ENCODE measurements around the gene GDI2. TPM values are rescaled to one million over a fixed set of nuclear protein-coding genes. Genes with fewer than 3 reads are reported as not detected.

GDI2 gene
- total RNA-seq, 3 donors from 2014 or later: 185 to 239 (median 211) TPM

- Histone ChIP-seq H3K4me3 (no peak overlapping the region), H3K4me1 (ENCODE audit: low read depth) (no peaks in the 10 kb centered on the region), H3K36me3 (ENCODE audit: low read depth) (peaks cover 4% of the 10 kb centered on the region), H3K9me3 (no peaks in the 10 kb centered on the region)
- no peak for TF ChIP-seq CTCF (IDR thresholded peaks at IDR 0.05)
- intact Hi-C loops (cut with DNase I, micrococcal nuclease): no loop called here
- DNase-seq (no peak), ATAC-seq (no peak)
These were observed 54.3 kb downstream of the GDI2 start for GRCh38 chr10:5758927-5759326.

- Histone ChIP-seq H3K4me1 (ENCODE audit: low read depth) (no peaks in the 10 kb centered on the region), H3K4me3 (no peak overlapping the region), H3K9me3 (no peaks in the 10 kb centered on the region), H3K36me3 (ENCODE audit: low read depth) (peaks cover 4% of the 10 kb centered on the region)
- ATAC-seq (no peak), DNase-seq (no peak)
- TF ChIP-seq CTCF (IDR thresholded peaks at IDR 0.05): no peak
- intact Hi-C loops (cut with DNase I, micrococcal nuclease): no loop called here
These were observed 55.3 kb downstream of the GDI2 start for GRCh38 chr10:5757766-5758517.

GRCh38 chr10:5752301-5752871 lies 60.8 kb downstream of the GDI2 start:
- Histone ChIP-seq H3K4me3 (no peak overlapping the region), H3K9me3 (no peaks in the 10 kb centered on the region), H3K36me3 (ENCODE audit: low read depth) (peaks cover 4% of the 10 kb centered on the region), H3K4me1 (ENCODE audit: low read depth) (no peaks in the 10 kb centered on the region)
- intact Hi-C loops (cut with DNase I, micrococcal nuclease): no loop called here
- DNase-seq (no peak), ATAC-seq (no peak)
- no peak for TF ChIP-seq CTCF (IDR thresholded peaks at IDR 0.05)

- Histone ChIP-seq H3K4me3 (no peak overlapping the region), H3K9me3 (no peaks in the 10 kb centered on the region), H3K36me3 (ENCODE audit: low read depth) (peaks cover 1% of the 10 kb centered on the region), H3K4me1 (ENCODE audit: low read depth) (no peaks in the 10 kb centered on the region)
- no peak for TF ChIP-seq CTCF (IDR thresholded peaks at IDR 0.05)
- DNase-seq (no peak), ATAC-seq (no peak)
- intact Hi-C loops (cut with DNase I, micrococcal nuclease): no loop called here
These were observed 61.5 kb downstream of the GDI2 start for GRCh38 chr10:5751601-5752253.

- Histone ChIP-seq H3K4me1 (ENCODE audit: low read depth) (peaks cover 9% of the 10 kb centered on the region), H3K36me3 (ENCODE audit: low read depth) (no peaks in the 10 kb centered on the region), H3K9me3 (no peaks in the 10 kb centered on the region), H3K4me3 (no peak overlapping the region)
- intact Hi-C loops (cut with DNase I, micrococcal nuclease): no loop called here
- no peak for TF ChIP-seq CTCF (IDR thresholded peaks at IDR 0.05)
- DNase-seq (no peak), ATAC-seq (no peak)
These were observed 64.8 kb downstream of the GDI2 start for GRCh38 chr10:5748394-5748803.

All from mucosa of descending colon (tissue), 3 donors.